ENCODE data around the gene CTCF. TPM values are rescaled to one million over a fixed set of nuclear protein-coding genes. Genes with fewer than 3 reads are reported as not detected.
A peak's percentile ranks its signal among the peaks of the same experiment; 100 is the strongest.

Gene CTCF
- total RNA-seq, 2 experiments from 2014 or later, result 43.8 to 46.4 TPM

DNA sequence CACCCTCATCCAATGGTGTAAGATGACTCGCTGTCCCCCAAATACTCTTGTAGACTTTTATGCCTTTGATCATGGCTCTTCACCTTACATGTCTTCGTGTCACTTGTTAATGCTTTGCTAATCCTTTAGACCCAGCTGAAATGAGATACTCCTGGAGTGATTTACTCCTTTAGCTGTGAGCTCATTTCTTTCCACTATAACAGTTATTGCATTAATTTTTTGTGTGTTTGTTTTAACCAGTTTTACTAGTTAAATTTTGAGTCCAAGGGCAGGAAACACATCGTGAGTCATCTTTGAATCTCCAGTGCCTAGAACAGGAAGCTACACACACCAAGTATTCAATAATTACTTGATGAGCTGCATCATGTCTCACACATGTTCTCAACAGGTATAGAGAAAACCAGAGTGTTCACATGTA is 6.5 kb upstream of the CTCF start:
- CTCF ChIA-PET, result interaction anchor here (0.6 to 2.3 kb wide), 6 partner anchors 9 to 112 kb away, joined by 3 to 31 read pairs (median 10); partner anchors contain the start of genes ATP6V0D1 and CARMIL2
- Histone ChIP-seq H3K27me3 (ENCODE audit: control insufficient read depth in 1 of 2, insufficient read depth in 2 of 2, low read length in 2 of 2) (no peaks in the 10 kb centered on the region), H3K9me3 (ENCODE audit: control insufficient read depth in 1 of 2, insufficient read depth in 1 of 2, low read length in 2 of 2) (no peaks in the 10 kb centered on the region), H3K27ac (ENCODE audit: low read depth in 1 of 2, low read length in 2 of 2) (peak overlapping the region; percentile 71 to 77), H3K36me3 (ENCODE audit: insufficient read depth, low read length) (peaks cover 7% of the 10 kb centered on the region), H3K4me3 (ENCODE audit: low read length) (no peak overlapping the region), H3K4me1 (ENCODE audit: insufficient read depth, low read length) (peaks cover 54% of the 10 kb centered on the region)
- Mint-ChIP-seq H3K4me3 (peak overlapping the region; percentile 80), H3K36me3 (ENCODE audit: low read depth) (peaks cover 15% of the 10 kb centered on the region), H3K27me3 (no peaks in the 10 kb centered on the region), H3K27ac (peak overlapping the region; percentile 91), H3K4me1 (ENCODE audit: low read depth) (peaks cover 52% of the 10 kb centered on the region), H3K9me3 (no peaks in the 10 kb centered on the region)
- POLR2A ChIA-PET, result interaction anchor here (0.8 to 10.4 kb wide), 9 partner anchors 9 to 379 kb away, joined by 3 to 358 read pairs (median 5); partner anchors contain the start of genes ACD and CARMIL2
- TF ChIP-seq, protein P1, sequence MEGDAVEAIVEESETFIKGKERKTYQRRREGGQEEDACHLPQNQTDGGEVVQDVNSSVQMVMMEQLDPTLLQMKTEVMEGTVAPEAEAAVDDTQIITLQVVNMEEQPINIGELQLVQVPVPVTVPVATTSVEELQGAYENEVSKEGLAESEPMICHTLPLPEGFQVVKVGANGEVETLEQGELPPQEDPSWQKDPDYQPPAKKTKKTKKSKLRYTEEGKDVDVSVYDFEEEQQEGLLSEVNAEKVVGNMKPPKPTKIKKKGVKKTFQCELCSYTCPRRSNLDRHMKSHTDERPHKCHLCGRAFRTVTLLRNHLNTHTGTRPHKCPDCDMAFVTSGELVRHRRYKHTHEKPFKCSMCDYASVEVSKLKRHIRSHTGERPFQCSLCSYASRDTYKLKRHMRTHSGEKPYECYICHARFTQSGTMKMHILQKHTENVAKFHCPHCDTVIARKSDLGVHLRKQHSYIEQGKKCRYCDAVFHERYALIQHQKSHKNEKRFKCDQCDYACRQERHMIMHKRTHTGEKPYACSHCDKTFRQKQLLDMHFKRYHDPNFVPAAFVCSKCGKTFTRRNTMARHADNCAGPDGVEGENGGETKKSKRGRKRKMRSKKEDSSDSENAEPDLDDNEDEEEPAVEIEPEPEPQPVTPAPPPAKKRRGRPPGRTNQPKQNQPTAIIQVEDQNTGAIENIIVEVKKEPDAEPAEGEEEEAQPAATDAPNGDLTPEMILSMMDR (IDR thresholded peaks at IDR 0.05), result no peak
- ATAC-seq (ENCODE audit: poor library complexity) (peak; percentile 95), DNase-seq (peak in 4 of 14 experiments; percentile 40 to 80 (median 71))
- intact Hi-C loops (cut with DNase I, micrococcal nuclease), result no loop called here

DNA sequence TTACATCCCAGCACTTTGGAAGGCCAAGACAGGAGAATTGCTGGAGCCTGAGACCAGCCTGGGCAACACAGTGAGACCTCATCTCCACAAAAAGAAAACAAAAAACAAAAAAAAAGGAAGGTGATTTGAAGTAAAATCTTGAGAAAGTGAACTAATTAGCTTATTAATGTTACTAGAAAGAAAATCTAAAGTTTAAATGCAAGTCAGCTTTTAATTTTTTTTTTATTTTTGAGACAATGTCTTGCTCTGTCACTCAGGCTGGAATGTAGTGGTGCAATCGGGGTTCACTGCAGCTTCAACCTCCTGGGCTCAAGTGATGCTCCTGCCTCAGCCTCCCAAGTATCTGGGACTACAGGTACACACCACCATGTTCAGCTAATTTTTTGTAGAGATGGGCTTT is 3.5 kb upstream of the CTCF start:
- peaks cover 19% of the 10 kb centered on the region for H3K36me3 Mint-ChIP-seq (ENCODE audit: low read depth)
- DNase-seq (no peak), ATAC-seq (ENCODE audit: poor library complexity) (no peak)

GRCh38 chr16:67560827-67561342 is 1.4 kb upstream of the CTCF start:
- Mint-ChIP-seq H3K9me3 (no peaks in the 10 kb centered on the region), H3K36me3 (ENCODE audit: low read depth) (peaks cover 16% of the 10 kb centered on the region), H3K27ac (peak overlapping the region; percentile 93), H3K27me3 (no peaks in the 10 kb centered on the region), H3K4me3 (peak overlapping the region; percentile 91), H3K4me1 (ENCODE audit: low read depth) (peaks cover 49% of the 10 kb centered on the region)
- TF ChIP-seq, protein P1 (IDR thresholded peaks at IDR 0.05), result no peak
- ATAC-seq (ENCODE audit: poor library complexity), result no peak
- Histone ChIP-seq H3K27me3 (ENCODE audit: control insufficient read depth in 1 of 2, insufficient read depth in 2 of 2, low read length in 2 of 2) (no peaks in the 10 kb centered on the region), H3K4me3 (ENCODE audit: low read length) (peak overlapping the region; percentile 83), H3K27ac (ENCODE audit: low read depth in 1 of 2, low read length in 2 of 2) (peak overlapping the region; percentile 82 to 86), H3K9me3 (ENCODE audit: control insufficient read depth in 1 of 2, insufficient read depth in 1 of 2, low read length in 2 of 2) (no peaks in the 10 kb centered on the region), H3K4me1 (ENCODE audit: insufficient read depth, low read length) (peaks cover 46% of the 10 kb centered on the region), H3K36me3 (ENCODE audit: insufficient read depth, low read length) (peaks cover 7% of the 10 kb centered on the region)
- intact Hi-C loops (cut with DNase I, micrococcal nuclease), result loop anchor here (5.0 kb wide), 3 partner anchors 39 to 809 kb away; partner anchors contain the start of genes DYNC1LI2 (in 1 of the 2), RANBP10 (in 1 of the 2) and TSNAXIP1 (in 1 of the 2)
- ChIA-PET CTCF (interaction anchor here (0.7 to 9.5 kb wide), 5 partner anchors 13 to 83 kb away, joined by 3 to 119 read pairs (median 14); partner anchors contain the start of genes ATP6V0D1 and CARMIL2), POLR2A (interaction anchor here (1.1 to 10.4 kb wide), 12 partner anchors 9 to 524 kb away, joined by 3 to 358 read pairs (median 8); partner anchors contain the start of genes ACD, CARMIL2, NFATC3 and PARD6A)
- DNase-seq, result no peak

More for the DNA sequence above, 3.5 kb upstream of the CTCF start:
- peaks cover 7% of the 10 kb centered on the region for H3K36me3 ChIP-seq (ENCODE audit: insufficient read depth, low read length)
- H3K27me3 ChIP-seq (ENCODE audit: control insufficient read depth in 1 of 2, insufficient read depth in 2 of 2, low read length in 2 of 2), result no peaks in the 10 kb centered on the region
- Mint-ChIP-seq H3K27ac (no peak overlapping the region), H3K9me3 (no peaks in the 10 kb centered on the region), H3K27me3 (no peaks in the 10 kb centered on the region), H3K4me1 (ENCODE audit: low read depth) (peaks cover 50% of the 10 kb centered on the region), H3K4me3 (no peak overlapping the region)
- ChIA-PET CTCF (interaction anchor here (0.8 to 9.5 kb wide), 2 partner anchors 11 to 78 kb away, joined by 3 to 119 read pairs; partner anchors contain the start of gene ATP6V0D1), POLR2A (interaction anchor here (0.7 to 10.4 kb wide), 3 partner anchors 13 to 86 kb away, joined by 3 to 358 read pairs (median 3); partner anchors contain the start of gene CARMIL2)
- intact Hi-C loops (cut with DNase I, micrococcal nuclease), result no loop called here
- TF ChIP-seq, protein P1 (IDR thresholded peaks at IDR 0.05), result no peak
- H3K9me3 ChIP-seq (ENCODE audit: control insufficient read depth in 1 of 2, insufficient read depth in 1 of 2, low read length in 2 of 2), result no peaks in the 10 kb centered on the region
- H3K4me1 ChIP-seq (ENCODE audit: insufficient read depth, low read length), result peaks cover 44% of the 10 kb centered on the region
- H3K27ac ChIP-seq (ENCODE audit: low read depth in 1 of 2, low read length in 2 of 2), result no peak overlapping the region
- H3K4me3 ChIP-seq (ENCODE audit: low read length), result no peak overlapping the region

All from CD4-positive, alpha-beta T cell (primary cell).